GM12878 (cell line): ENCODE results near the gene U2AF2. TPM values are rescaled to one million over a fixed set of nuclear protein-coding genes. Genes with fewer than 3 reads are reported as not detected.

Experiments
- ATAC-seq: fragments of 200-7000 bp; cut with Tn5 transposase; 3 replicates; pipeline ENCODE4 v1.9.1; 2020; ENCODE audit warnings: mild to moderate bottlenecking, moderate library complexity
- BruUV-seq: library from RNA; stranded (reverse); fragments of 400-500 nt; replicated peaks from 2 replicates; lab custom pipeline; 2021; lab: Mats Ljungman, UMichigan
- CTCF ChIA-PET: fragments of 300-600 bp; sonication (Branson Sonifier 250); formaldehyde crosslinking; extraction: SDS; loops from one replicate; lab custom pipeline; 2021; ENCODE audit warnings: inconsistent platforms; lab: Yijun Ruan, JAX
- POLR2A ChIA-PET: fragments of 350-600 bp; formaldehyde crosslinking; extraction: SDS; loops from one replicate; lab custom pipeline; 2021; ENCODE audit warnings: inconsistent platforms; lab: Charles Lee
- RAD21 ChIA-PET: fragments of 300-600 bp; sonication (Branson Sonifier 250); formaldehyde crosslinking; loops from one replicate; lab custom pipeline; 2023; ENCODE audit warnings: antibody characterized with exemption; ENCODE audit not compliant: unreplicated experiment; lab: Charles Lee
- SMC1A ChIA-PET: fragments of 300-600 bp; sonication (Branson Sonifier 250); formaldehyde crosslinking; loops from one replicate; lab custom pipeline; 2023; ENCODE audit not compliant: unreplicated experiment, uncharacterized antibody; lab: Charles Lee
- DNase-seq: peaks from one replicate; pipeline ENCODE4 v3.0.0-alpha.2; 2011; ENCODE audit warnings: low read depth, low spot score
- FAIRE-seq: peaks from 3 replicates; lab custom pipeline; 2011; peaks lifted over from hg19 to GRCh38; lab: Jason Lieb, UNC
- H2AFZ ChIP-seq: 2 replicates; pipeline ENCODE4 v1.6.0; 2011; ENCODE audit warnings: low read depth, low read length, control low read depth; ENCODE audit not compliant: control insufficient read depth
- H3K27ac ChIP-seq: 2 replicates; pipeline ENCODE4 v1.5.1; 2011; ENCODE audit warnings: control low read depth; ENCODE audit not compliant: control insufficient read depth, insufficient read depth
- H3K27me3 ChIP-seq, 2 experiments: replicated peaks in 1 of 2; 2 replicates each; pipeline versions ENCODE4 v1.6.0 to v1.6.1; 2011; ENCODE audit warnings: low read length in 1 of 2; ENCODE audit not compliant: control insufficient read depth in 2 of 2, insufficient read depth in 2 of 2
- H3K36me3 ChIP-seq, 2 experiments: 2 replicates each; pipeline ENCODE4 v1.5.1; 2011; ENCODE audit warnings: low read length in 1 of 2; ENCODE audit not compliant: control insufficient read depth in 2 of 2, insufficient read depth in 2 of 2
- H3K4me1 ChIP-seq: 2 replicates; pipeline ENCODE4 v1.6.1; 2011; ENCODE audit warnings: mild to moderate bottlenecking, low read length, moderate library complexity, mixed read lengths; ENCODE audit not compliant: control insufficient read depth, insufficient read depth
- H3K4me2 ChIP-seq: 2 replicates; pipeline ENCODE4 v1.6.0; 2011; ENCODE audit warnings: control low read depth; ENCODE audit not compliant: control insufficient read depth, insufficient read depth
- H3K4me3 ChIP-seq: fragments of 200-600 bp; sonication (generic); 2 replicates; pipeline ENCODE4 v1.5.1; 2016
- H3K79me2 ChIP-seq: 2 replicates; pipeline ENCODE4 v1.6.0; 2011; ENCODE audit warnings: low read length; ENCODE audit not compliant: control insufficient read depth, insufficient read depth
- H3K9ac ChIP-seq: 2 replicates; pipeline ENCODE4 v1.8.0; 2011; ENCODE audit warnings: low read length, control low read depth, mixed read lengths; ENCODE audit not compliant: control insufficient read depth, insufficient read depth
- H3K9me3 ChIP-seq: replicated peaks from 3 replicates; pipeline ENCODE4 v1.5.1; 2011; ENCODE audit warnings: mild to moderate bottlenecking, low read length; ENCODE audit not compliant: control insufficient read depth, insufficient read depth
- H4K20me1 ChIP-seq: 2 replicates; pipeline ENCODE4 v1.6.0; 2011; ENCODE audit not compliant: control insufficient read depth, insufficient read depth
- CEBPZ ChIP-seq: fragments of 150-350 bp; IDR thresholded peaks from 2 replicates; pipeline ENCODE4 v1.6.1; 2016; ENCODE audit warnings: low read depth, low read length
- CHD2 ChIP-seq: IDR thresholded peaks from 2 replicates; pipeline ENCODE4 v1.6.1; 2011; ENCODE audit warnings: low read depth, low read length, improper control_type of control experiment, borderline replicate concordance
- E2F8 ChIP-seq: fragments of 450-650 bp; IDR thresholded peaks from 2 replicates; pipeline ENCODE4 v1.6.1; 2018; ENCODE audit warnings: mild to moderate bottlenecking, low read depth, moderate library complexity; ENCODE audit not compliant: partially characterized antibody
- FOXM1 ChIP-seq: IDR thresholded peaks from 2 replicates; pipeline ENCODE4 v1.6.1; 2012; ENCODE audit warnings: low read depth, mild to moderate bottlenecking, inconsistent platforms, low read length, moderate library complexity
- HCFC1 ChIP-seq: fragments of 150-350 bp; IDR thresholded peaks from 2 replicates; pipeline ENCODE4 v1.6.1; 2014; ENCODE audit warnings: low read length
- JUNB ChIP-seq: IDR thresholded peaks from 2 replicates; pipeline ENCODE4 v1.6.1; 2016; ENCODE audit warnings: antibody characterized with exemption, mild to moderate bottlenecking
- MXI1 ChIP-seq: fragments of 150-350 bp; IDR thresholded peaks from 2 replicates; pipeline ENCODE4 v1.6.1; 2011; ENCODE audit warnings: low read depth, mild to moderate bottlenecking, inconsistent platforms, low read length, improper control_type of control experiment
- MYB ChIP-seq: fragments of 150-350 bp; IDR thresholded peaks from 2 replicates; pipeline ENCODE4 v1.6.1; 2014; ENCODE audit warnings: mild to moderate bottlenecking, low read depth, low read length, borderline replicate concordance
- POLR2A ChIP-seq: IDR thresholded peaks from 2 replicates; pipeline ENCODE4 v1.6.1; 2011; ENCODE audit warnings: low read depth, mild to moderate bottlenecking, low read length
- WGBS: methylation state at CpG from one replicate; pipeline ENCODE4 v1.1.6; 2016; ENCODE audit warnings: low lambda C conversion rate; ENCODE audit not compliant: insufficient replicate concordance, insufficient coverage; ENCODE audit errors: missing lambda C conversion rate; 5-methylcytosine and 5-hydroxymethylcytosine counted together
- in situ Hi-C: fragments of 300-500 bp; cut with MboI; formaldehyde crosslinking; loops from 9 replicates; pipeline ENCODE4 v1.14.3; 2018; ENCODE audit warnings: mixed read lengths
- intact Hi-C: fragments of 100-400 bp; cut with micrococcal nuclease; formaldehyde crosslinking; loops from one replicate; pipeline ENCODE4 v1.14.2; 2022; ENCODE audit not compliant: unreplicated experiment
- polyA plus RNA-seq, 11 experiments: library from polyadenylated mRNA; depleted of rRNA in 4 of 11; unstranded in 6 of 11; stranded (reverse) in 5 of 11; fragments of >200 nt; fragmentation: Nextera tagmentation in 4 of 11; fragmentation: Illumina TruSeq in 1 of 11; extraction: Ambion mirVana in 4 of 11; extraction: Trizol in 1 of 11; gene quantifications; 1 replicate in 1 of 11; 2 replicates in 10 of 11; pipeline versions ENCODE4 v1.2.1 to v1.2.3, GENCODE V29; 2011 to 2016; ENCODE audit warnings: inconsistent platforms in 2 of 11, missing spikeins in 2 of 11, low read depth in 1 of 11
- total RNA-seq, 4 experiments: library from RNA; depleted of rRNA in 3 of 4; stranded (reverse); fragments of >200 nt in 3 of 4; fragmentation: Illumina TruSeq in 1 of 4; extraction: Trizol in 1 of 4; gene quantifications; 2 replicates each; pipeline versions ENCODE4 v1.2.1 to v1.2.3, GENCODE V29; 2013 to 2021

The U2AF2 gene
- total and polyA plus RNA-seq, 10 of the 15 experiments (the other 5 are each of a cell fraction or from before 2014, with no cell fraction given): 3.0 to 338 (median 130) TPM

DNA sequence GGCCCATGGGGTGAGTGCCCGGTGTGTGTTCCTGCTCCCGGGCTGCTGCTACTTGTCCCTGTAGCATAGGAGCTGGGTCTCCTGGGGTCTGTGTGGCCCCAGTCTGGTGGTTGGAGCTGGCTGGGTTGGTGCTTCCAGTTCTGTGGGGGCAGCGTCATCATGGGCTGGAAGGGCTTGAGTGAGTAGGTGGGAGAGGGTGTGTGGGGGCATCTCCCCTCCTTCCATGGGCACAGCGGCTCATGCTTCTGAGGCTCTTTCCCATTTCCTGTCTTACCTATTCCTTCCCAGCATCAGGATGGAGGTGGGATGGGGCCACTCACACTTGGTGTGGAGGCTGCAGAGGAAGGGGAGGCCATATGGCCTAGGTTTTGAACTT is 12.2 kb downstream of the U2AF2 start (continued):
- TF ChIP-seq JUNB: no peak
- TF ChIP-seq MXI1: no peak
- TF ChIP-seq FOXM1: no peak

DNA sequence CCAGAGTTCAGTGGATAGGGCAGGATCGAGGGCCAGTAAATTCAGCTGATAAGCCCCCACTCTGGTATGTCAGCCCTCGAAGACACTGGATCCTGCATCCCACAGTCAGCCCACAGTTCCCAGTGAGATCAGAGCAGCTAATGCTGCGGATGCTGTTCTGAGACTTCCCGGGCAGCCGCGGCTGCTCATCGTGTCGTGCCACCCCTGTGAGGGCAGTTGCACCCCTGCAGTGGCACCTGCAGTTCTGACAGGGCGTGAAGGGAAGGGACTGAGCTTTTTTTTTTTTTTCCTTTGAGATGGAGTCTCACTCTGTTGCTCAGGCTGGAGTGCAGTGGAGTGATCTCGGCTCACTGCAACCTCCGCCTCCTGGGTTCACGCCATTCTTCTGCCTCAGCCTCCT is 12.7 kb downstream of the U2AF2 start:
- Histone ChIP-seq H3K4me2 (no peak overlapping the region), H3K27ac (no peak overlapping the region), H3K4me3 (no peak overlapping the region), H3K4me1 (no peaks in the 10 kb centered on the region), H3K9ac (no peak overlapping the region), H3K36me3 (peaks cover 43 to 65% of the 10 kb centered on the region in 2 experiments), H4K20me1 (peaks cover 23% of the 10 kb centered on the region), H3K79me2 (peaks cover 20% of the 10 kb centered on the region), H3K9me3 (no peaks in the 10 kb centered on the region), H2AFZ (no peak overlapping the region), H3K27me3 (no peaks in the 10 kb centered on the region)
- no peak for FAIRE-seq
- no TSS peak for BruUV-seq
- intact Hi-C loops: no loop called here
- no peak for ATAC-seq
- ChIA-PET SMC1A (no interaction called here), RAD21 (no interaction called here), POLR2A (interaction anchor here (0.7 kb wide), 1 partner anchor 20 kb away, joined by 3 read pairs; no protein-coding TSS in a partner anchor), CTCF (interaction anchor here (0.6 kb wide), 1 partner anchor 440 kb away, joined by 3 read pairs; no protein-coding TSS in a partner anchor)
- in situ Hi-C loops: loop anchor here (25.0 kb wide), 1 partner anchor 1530 kb away; the partner anchor contains the start of gene CNOT3
- DNase-seq: no peak
- TF ChIP-seq POLR2A: 0 out of 2 replicates have a peak, but pooled peaks have one; percentile 15
- TF ChIP-seq HCFC1: no peak
- WGBS: 92% methylated on average over 12 of the region's 12 CpGs

DNA sequence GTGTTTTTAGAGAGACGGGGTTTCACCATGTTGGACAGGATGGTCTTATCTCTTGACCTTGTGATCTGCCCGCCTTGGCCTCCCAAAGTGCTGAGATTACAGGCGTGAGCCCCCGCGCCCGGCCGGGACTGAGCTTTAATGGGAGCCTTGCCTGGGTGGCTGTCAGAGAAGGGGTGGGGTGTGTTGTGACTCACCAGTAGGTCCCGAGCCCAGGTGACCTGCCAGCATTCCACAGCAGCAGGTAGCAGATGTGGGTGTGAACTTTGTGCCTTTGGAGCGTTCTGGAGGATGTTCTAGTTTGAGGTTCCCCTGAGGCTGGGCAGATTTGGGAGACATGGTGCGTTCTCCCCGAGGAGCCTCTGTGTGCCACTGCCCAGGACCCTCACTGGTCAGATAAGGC is 13.1 kb downstream of the U2AF2 start:
- Histone ChIP-seq H3K9ac (no peak overlapping the region), H3K27ac (no peak overlapping the region), H3K4me1 (no peaks in the 10 kb centered on the region), H3K4me3 (no peak overlapping the region), H3K4me2 (no peak overlapping the region), H3K79me2 (peaks cover 19% of the 10 kb centered on the region), H3K36me3 (peaks cover 39 to 61% of the 10 kb centered on the region in 2 experiments), H3K9me3 (no peaks in the 10 kb centered on the region), H2AFZ (no peak overlapping the region), H3K27me3 (no peaks in the 10 kb centered on the region), H4K20me1 (peaks cover 23% of the 10 kb centered on the region)
- POLR2A ChIA-PET: interaction anchor here (0.7 kb wide), 1 partner anchor 21 kb away, joined by 3 read pairs; no protein-coding TSS in a partner anchor
- in situ Hi-C loops (loop anchor here (25.0 kb wide), 1 partner anchor 1531 kb away; the partner anchor contains the start of gene CNOT3), intact Hi-C loops (no loop called here)
- CTCF ChIA-PET: interaction anchor here (0.6 kb wide), 1 partner anchor 441 kb away, joined by 3 read pairs; no protein-coding TSS in a partner anchor
- RAD21 ChIA-PET: no interaction called here
- ATAC-seq (no peak), DNase-seq (no peak), FAIRE-seq (no peak)
- SMC1A ChIA-PET: no interaction called here
- WGBS: 95% methylated on average over 11 of the region's 11 CpGs
- BruUV-seq: no TSS peak
- TF ChIP-seq CHD2 (no peak), MXI1 (no peak), MYB (no peak), E2F8 (no peak), JUNB (no peak), CEBPZ (no peak)
